ENCODE results near the gene PDE6C.

PDE6C gene

DNA sequence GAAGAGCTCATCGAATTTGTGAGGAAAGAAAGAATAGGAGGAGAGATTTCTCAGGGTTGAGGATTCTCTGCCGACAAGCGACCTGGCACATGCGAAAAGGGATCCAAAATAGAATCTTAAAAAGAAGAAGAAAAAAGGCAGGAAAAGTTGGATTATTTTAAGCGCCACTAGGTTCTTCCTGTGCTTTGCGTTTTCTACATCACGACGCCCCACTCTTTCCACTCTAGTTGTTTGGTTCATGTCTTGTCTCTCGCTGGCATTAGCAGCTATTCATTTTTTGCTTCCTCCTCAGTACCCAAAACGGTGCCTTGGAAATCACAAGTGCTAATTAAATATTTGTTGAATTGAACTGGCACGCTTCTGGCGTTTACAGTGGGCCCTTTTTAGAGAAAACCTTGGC is 90.7 kb downstream of the PDE6C start:
- DNase-seq (ENCODE audit: low read depth), result no peak

GRCh38 chr10:93703841-93704240 is 91.5 kb downstream of the PDE6C start:
- DNase-seq (ENCODE audit: low read depth), result no peak

DNA sequence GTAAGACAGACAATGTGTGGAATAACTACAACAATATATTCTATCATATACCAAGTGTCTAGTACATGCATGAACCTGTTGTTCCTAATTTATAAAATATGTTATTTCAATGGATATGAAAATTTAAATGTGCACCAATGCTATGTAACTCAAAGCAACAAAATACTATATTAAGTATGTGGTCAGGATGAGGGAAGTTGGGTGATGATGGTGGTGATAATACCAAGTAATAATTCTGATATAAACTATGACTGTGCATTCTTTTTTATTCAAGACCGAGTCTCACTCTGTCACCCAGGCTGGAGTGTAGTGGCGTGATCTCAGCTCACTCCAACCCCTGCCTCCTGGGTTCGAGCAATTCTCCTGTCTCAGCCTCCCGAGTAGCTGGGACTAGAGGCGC is 92.1 kb downstream of the PDE6C start:
- no peak for DNase-seq (ENCODE audit: low read depth)

DNA sequence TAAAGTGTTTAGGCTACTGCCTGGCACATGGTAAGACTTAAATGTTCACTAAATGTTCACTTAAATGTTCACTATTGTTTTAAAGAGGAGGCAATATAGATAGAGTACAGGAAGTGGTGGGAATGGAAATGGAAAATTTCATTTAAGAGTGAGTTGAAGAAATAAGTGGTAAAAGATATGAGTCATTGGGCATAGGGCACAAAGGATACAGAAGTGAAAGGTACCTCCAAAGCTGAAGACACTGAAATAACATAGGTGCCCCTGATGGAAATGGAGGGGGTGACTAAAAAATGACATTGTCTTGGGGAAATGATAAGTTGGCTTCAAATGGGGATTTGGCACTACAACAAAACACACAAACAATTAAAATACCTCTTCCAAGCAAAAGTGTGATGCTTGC is 95.3 kb downstream of the PDE6C start:
- DNase-seq (ENCODE audit: low read depth), result no peak

- no peak for DNase-seq (ENCODE audit: low read depth)
Observed at GRCh38 chr10:93710333-93710909, 98.1 kb downstream of the PDE6C start.

DNA sequence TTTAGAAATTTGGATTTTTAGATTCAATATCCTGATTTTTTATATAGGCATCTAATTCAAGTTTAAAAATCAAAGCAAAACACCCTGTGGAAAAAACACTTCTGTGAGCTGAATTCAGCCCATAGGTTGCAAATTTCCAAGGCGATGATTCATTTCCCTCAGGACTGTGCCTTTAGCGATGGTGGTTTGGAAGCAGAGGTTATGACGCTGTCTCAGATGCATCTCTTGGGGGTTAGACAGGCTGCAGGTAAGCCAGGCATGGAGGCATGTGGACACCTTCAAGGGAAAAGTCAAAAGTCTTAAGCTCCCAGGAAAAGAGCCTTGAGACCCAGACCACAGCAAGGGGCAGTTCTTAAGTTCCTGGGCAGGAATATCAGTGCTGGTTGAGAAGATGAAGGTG is 99.6 kb downstream of the PDE6C start:
- DNase-seq (ENCODE audit: low read depth), result peak; percentile 45

- no peak for DNase-seq (ENCODE audit: low read depth)
Observed at GRCh38 chr10:93712593-93712992, 100.3 kb downstream of the PDE6C start.

- no peak for DNase-seq (ENCODE audit: low read depth)
Observed at GRCh38 chr10:93715345-93715744, 103.0 kb downstream of the PDE6C start.
